Thymus (tissue), 11 donors: Measurements from ENCODE around the gene R3HDM2. TPM values are rescaled to one million over a fixed set of nuclear protein-coding genes. Genes with fewer than 3 reads are reported as not detected.

Source experiments
- DNase-seq, 9 donors: peaks; one replicate each; pipeline ENCODE4 v3.0.0-alpha.2; 2013; ENCODE audit warnings: low spot score in 9 of 9, low read depth in 6 of 9, missing footprints in 1 of 9
- H3K27ac ChIP-seq, 2 donors: one replicate each; pipeline ENCODE4 v1.5.1; 2013; ENCODE audit warnings: control low read depth in 1 of 2, low read depth in 1 of 2, low read length in 1 of 2, mild to moderate bottlenecking in 1 of 2, moderate library complexity in 1 of 2
- H3K27me3 ChIP-seq, 2 donors: one replicate each; pipeline ENCODE4 v1.5.1; 2013; ENCODE audit warnings: low read length in 1 of 2; ENCODE audit not compliant: control insufficient read depth in 2 of 2, insufficient read depth in 1 of 2
- H3K36me3 ChIP-seq, 2 donors: one replicate each; pipeline ENCODE4 v1.5.1; 2013; ENCODE audit warnings: low read length in 1 of 2, mild to moderate bottlenecking in 1 of 2, moderate library complexity in 1 of 2; ENCODE audit not compliant: control insufficient read depth in 2 of 2, insufficient read depth in 2 of 2
- H3K4me1 ChIP-seq, 2 donors: one replicate each; pipeline ENCODE4 v1.5.1; 2013; ENCODE audit warnings: low read length in 2 of 2; ENCODE audit not compliant: control insufficient read depth in 2 of 2, insufficient read depth in 2 of 2
- H3K4me3 ChIP-seq, 2 donors: one replicate each; pipeline ENCODE4 v1.5.1; 2013; ENCODE audit warnings: low read length in 2 of 2, control low read depth in 1 of 2, mild to moderate bottlenecking in 1 of 2
- H3K9me3 ChIP-seq, 2 donors: one replicate each; pipeline ENCODE4 v1.5.1; 2013; ENCODE audit warnings: low read length in 1 of 2, mild to moderate bottlenecking in 1 of 2; ENCODE audit not compliant: control insufficient read depth in 2 of 2, insufficient read depth in 1 of 2
- WGBS: extraction: QIAGEN DNeasy Blood & Tissue Kit; methylation state at CpG from one replicate; pipeline ENCODE4 v1.1.7; 2013; 5-methylcytosine and 5-hydroxymethylcytosine counted together
- polyA plus RNA-seq: library from polyadenylated mRNA; stranded (reverse); fragments of 200-250 nt; gene quantifications from one replicate; pipeline ENCODE4 v1.2.3, GENCODE V29; 2013
- total RNA-seq: library from RNA; stranded (reverse); fragments of 120-200 nt; gene quantifications from one replicate; pipeline ENCODE4 v1.2.4, GENCODE V29; 2013
- donor health status: healthy.

R3HDM2 gene
- total and polyA plus RNA-seq, 2 donors = 12.6 to 22.4 TPM

GRCh38 chr12:57386187-57386720, 44.6 kb downstream of the R3HDM2 start:
- no peak for DNase-seq

GRCh38 chr12:57385586-57385985, 45.3 kb downstream of the R3HDM2 start:
- Histone ChIP-seq H3K27me3 (no peaks in the 10 kb centered on the region), H3K9me3 (no peaks in the 10 kb centered on the region), H3K4me3 (no peak overlapping the region), H3K27ac (no peak overlapping the region), H3K4me1 (no peaks in the 10 kb centered on the region), H3K36me3 (peaks cover 13 to 19% of the 10 kb centered on the region in 2 donors)
- no peak for DNase-seq
- WGBS = 97% methylated on average over 3 of the region's 3 CpGs

More at GRCh38 chr12:57386187-57386720, 44.6 kb downstream of the R3HDM2 start:
- H3K27me3 ChIP-seq = no peaks in the 10 kb centered on the region
- peaks cover 13 to 20% of the 10 kb centered on the region in 2 donors for H3K36me3 ChIP-seq
- no peak overlapping the region for H3K4me3 ChIP-seq
- no peaks in the 10 kb centered on the region for H3K9me3 ChIP-seq
- WGBS = over 99% methylated on average over 33 of the region's 33 CpGs
- no peaks in the 10 kb centered on the region for H3K4me1 ChIP-seq
- H3K27ac ChIP-seq = no peak overlapping the region

- 100% methylated on average over 1 of the region's 1 CpG for WGBS
- Histone ChIP-seq H3K27ac (no peak overlapping the region), H3K4me3 (no peak overlapping the region), H3K9me3 (no peaks in the 10 kb centered on the region), H3K36me3 (peaks cover 13 to 16% of the 10 kb centered on the region in 2 donors), H3K4me1 (no peaks in the 10 kb centered on the region), H3K27me3 (no peaks in the 10 kb centered on the region)
- DNase-seq = no peak
Measured at GRCh38 chr12:57384478-57384877, 46.4 kb downstream of the R3HDM2 start.

- Histone ChIP-seq H3K4me3 (no peak overlapping the region), H3K36me3 (peaks cover 6 to 11% of the 10 kb centered on the region in 2 donors), H3K4me1 (no peaks in the 10 kb centered on the region), H3K27ac (no peak overlapping the region), H3K27me3 (no peaks in the 10 kb centered on the region), H3K9me3 (no peaks in the 10 kb centered on the region)
- no peak for DNase-seq
- WGBS = 92% methylated on average over 2 of the region's 2 CpGs
Measured at GRCh38 chr12:57381693-57382220, 49.1 kb downstream of the R3HDM2 start.

- Histone ChIP-seq H3K27ac (no peak overlapping the region), H3K4me1 (no peaks in the 10 kb centered on the region), H3K4me3 (no peak overlapping the region), H3K9me3 (no peaks in the 10 kb centered on the region), H3K36me3 (peaks cover 7 to 15% of the 10 kb centered on the region in 2 donors), H3K27me3 (no peaks in the 10 kb centered on the region)
- 97% methylated on average over 1 of the region's 1 CpG for WGBS
- DNase-seq = no peak
Measured at GRCh38 chr12:57380300-57380699, 50.5 kb downstream of the R3HDM2 start.

GRCh38 chr12:57377103-57377840, 53.6 kb downstream of the R3HDM2 start:
- Histone ChIP-seq H3K27me3 (no peaks in the 10 kb centered on the region), H3K9me3 (no peaks in the 10 kb centered on the region), H3K4me3 (no peak overlapping the region), H3K36me3 (peaks cover 7 to 8% of the 10 kb centered on the region in 2 donors), H3K4me1 (no peaks in the 10 kb centered on the region), H3K27ac (no peak overlapping the region)
- DNase-seq = no peak
- 98% methylated on average over 3 of the region's 3 CpGs for WGBS

- H3K9me3 ChIP-seq = no peaks in the 10 kb centered on the region
- DNase-seq = no peak
- H3K27ac ChIP-seq = no peak overlapping the region
- no peaks in the 10 kb centered on the region for H3K4me1 ChIP-seq
- no peaks in the 10 kb centered on the region for H3K27me3 ChIP-seq
- 98% methylated on average over 4 of the region's 4 CpGs for WGBS
- peaks cover 10 to 15% of the 10 kb centered on the region in 2 donors for H3K36me3 ChIP-seq
- H3K4me3 ChIP-seq = no peak overlapping the region
Measured at GRCh38 chr12:57372233-57372632, 58.6 kb downstream of the R3HDM2 start.

- Histone ChIP-seq H3K36me3 (peaks cover 2 to 8% of the 10 kb centered on the region in 2 donors), H3K4me3 (no peak overlapping the region), H3K4me1 (no peaks in the 10 kb centered on the region), H3K27ac (no peak overlapping the region), H3K27me3 (no peaks in the 10 kb centered on the region), H3K9me3 (peaks cover 0 to 5% of the 10 kb centered on the region in 2 donors)
- no peak for DNase-seq
- WGBS = 99% methylated on average over 1 of the region's 1 CpG
Measured at GRCh38 chr12:57370696-57371095, 60.1 kb downstream of the R3HDM2 start.

GRCh38 chr12:57370072-57370471, 60.8 kb downstream of the R3HDM2 start:
- no peak for DNase-seq
- 97% methylated on average over 11 of the region's 11 CpGs for WGBS
- Histone ChIP-seq H3K9me3 (peaks cover 0 to 5% of the 10 kb centered on the region in 2 donors), H3K36me3 (peaks cover 2 to 8% of the 10 kb centered on the region in 2 donors), H3K4me1 (no peaks in the 10 kb centered on the region), H3K27me3 (no peaks in the 10 kb centered on the region), H3K27ac (no peak overlapping the region), H3K4me3 (no peak overlapping the region)
